ENCODE results near the gene THEM4.

THEM4 gene

GRCh38 chr1:151909167-151910149 is at the start of gene THEM4:
Gene THEM4, minus strand, starts transcription at chr1:151909511. Its CDS starts 53 bp downstream, at chr1:151909458.
- peak within 1 kb of the TSS; percentile 74 for H3K27ac ChIP-seq
- DNase-seq (ENCODE audit: low read depth, low spot score) = peak; percentile 49

GRCh38 chr1:151958959-151959358 is 49.6 kb upstream of the THEM4 start:
- no peak overlapping the region for H3K27ac ChIP-seq
- no peak for DNase-seq (ENCODE audit: low read depth, low spot score)

- no peak for DNase-seq (ENCODE audit: low read depth, low spot score)
- H3K27ac ChIP-seq = no peak overlapping the region
Measured at GRCh38 chr1:151956957-151957497, 47.7 kb upstream of the THEM4 start.

GRCh38 chr1:151953409-151954094 is 44.2 kb upstream of the THEM4 start:
- H3K27ac ChIP-seq = no peak overlapping the region
- no peak for DNase-seq (ENCODE audit: low read depth, low spot score)

- no peak overlapping the region for H3K27ac ChIP-seq
- DNase-seq (ENCODE audit: low read depth, low spot score) = no peak
Measured at GRCh38 chr1:151952811-151953210, 43.5 kb upstream of the THEM4 start.

- no peak for DNase-seq (ENCODE audit: low read depth, low spot score)
- no peak overlapping the region for H3K27ac ChIP-seq
Measured at GRCh38 chr1:151949371-151950193, 40.3 kb upstream of the THEM4 start.

- no peak for DNase-seq (ENCODE audit: low read depth, low spot score)
- no peak overlapping the region for H3K27ac ChIP-seq
Measured at GRCh38 chr1:151948506-151948905, 39.2 kb upstream of the THEM4 start.

GRCh38 chr1:151947140-151947539 is 37.8 kb upstream of the THEM4 start:
- no peak for DNase-seq (ENCODE audit: low read depth, low spot score)
- H3K27ac ChIP-seq = peak overlapping the region; percentile 84

- peak overlapping the region; percentile 84 for H3K27ac ChIP-seq
- DNase-seq (ENCODE audit: low read depth, low spot score) = peak; percentile 95
Measured at GRCh38 chr1:151945725-151946722, 36.7 kb upstream of the THEM4 start.

- no peak for DNase-seq (ENCODE audit: low read depth, low spot score)
- H3K27ac ChIP-seq = peak overlapping the region; percentile 84
Measured at GRCh38 chr1:151944857-151945575, 35.7 kb upstream of the THEM4 start.

- no peak for DNase-seq (ENCODE audit: low read depth, low spot score)
- H3K27ac ChIP-seq = no peak overlapping the region
Measured at GRCh38 chr1:151944126-151944856, 35.0 kb upstream of the THEM4 start.

GRCh38 chr1:151943591-151943990 is 34.3 kb upstream of the THEM4 start:
- no peak overlapping the region for H3K27ac ChIP-seq
- DNase-seq (ENCODE audit: low read depth, low spot score) = no peak

- H3K27ac ChIP-seq = no peak overlapping the region
- no peak for DNase-seq (ENCODE audit: low read depth, low spot score)
Measured at GRCh38 chr1:151942882-151943281, 33.6 kb upstream of the THEM4 start.

GRCh38 chr1:151940541-151940940 is 31.2 kb upstream of the THEM4 start:
- H3K27ac ChIP-seq = peak overlapping the region; percentile 33

GRCh38 chr1:151939779-151940178 is 30.5 kb upstream of the THEM4 start:
- DNase-seq (ENCODE audit: low read depth, low spot score) = no peak
- no peak overlapping the region for H3K27ac ChIP-seq

More at GRCh38 chr1:151940541-151940940, 31.2 kb upstream of the THEM4 start:
- DNase-seq (ENCODE audit: low read depth, low spot score) = no peak

- no peak overlapping the region for H3K27ac ChIP-seq
- DNase-seq (ENCODE audit: low read depth, low spot score) = no peak
Measured at GRCh38 chr1:151939141-151939540, 29.8 kb upstream of the THEM4 start.

- DNase-seq (ENCODE audit: low read depth, low spot score) = no peak
- no peak overlapping the region for H3K27ac ChIP-seq
Measured at GRCh38 chr1:151936653-151937052, 27.3 kb upstream of the THEM4 start.
